AG09309 (cell line): ENCODE data around the gene CAMK1D.

Source experiments
- DNase-seq: peaks from one replicate; pipeline ENCODE4 v3.0.0-alpha.2; 2010; ENCODE audit warnings: low read depth
- H3K4me3 ChIP-seq: 2 replicates; pipeline ENCODE4 v1.5.1; 2011; ENCODE audit warnings: mild to moderate bottlenecking, low read depth, low read length, moderate library complexity; ENCODE audit not compliant: control insufficient read depth
- TF ChIP-seq, protein P1 (sequence below): IDR thresholded peaks from 2 replicates; pipeline ENCODE4 v1.5.1; 2011; ENCODE audit warnings: mild to moderate bottlenecking, low read depth, low read length, inconsistent platforms; ENCODE audit not compliant: insufficient read depth, control insufficient read depth; ENCODE audit errors: missing control alignments

The CAMK1D gene

DNA sequence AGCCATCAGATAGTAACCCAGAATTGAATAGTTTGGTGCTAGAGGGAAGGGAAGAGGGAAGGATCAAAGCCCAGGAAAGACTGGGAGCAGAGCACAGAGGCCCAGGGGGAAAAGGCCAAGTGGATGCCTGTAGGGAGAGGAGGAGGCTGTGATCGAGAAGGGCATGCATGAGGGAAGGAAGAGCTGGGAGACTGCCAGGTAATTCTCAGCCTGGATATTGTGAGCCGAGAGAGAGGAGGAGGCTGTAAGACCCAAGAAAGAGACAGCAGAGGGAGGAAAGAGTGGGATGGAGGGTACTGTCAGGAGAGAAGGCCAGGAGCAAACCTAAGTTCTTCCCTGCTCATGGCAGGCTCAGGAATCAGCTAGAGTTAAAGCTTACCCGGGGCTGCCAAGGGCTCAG, 474.0 kb downstream of the CAMK1D start:
- DNase-seq = no peak
- no peak overlapping the region for H3K4me3 ChIP-seq
- TF ChIP-seq, protein P1, sequence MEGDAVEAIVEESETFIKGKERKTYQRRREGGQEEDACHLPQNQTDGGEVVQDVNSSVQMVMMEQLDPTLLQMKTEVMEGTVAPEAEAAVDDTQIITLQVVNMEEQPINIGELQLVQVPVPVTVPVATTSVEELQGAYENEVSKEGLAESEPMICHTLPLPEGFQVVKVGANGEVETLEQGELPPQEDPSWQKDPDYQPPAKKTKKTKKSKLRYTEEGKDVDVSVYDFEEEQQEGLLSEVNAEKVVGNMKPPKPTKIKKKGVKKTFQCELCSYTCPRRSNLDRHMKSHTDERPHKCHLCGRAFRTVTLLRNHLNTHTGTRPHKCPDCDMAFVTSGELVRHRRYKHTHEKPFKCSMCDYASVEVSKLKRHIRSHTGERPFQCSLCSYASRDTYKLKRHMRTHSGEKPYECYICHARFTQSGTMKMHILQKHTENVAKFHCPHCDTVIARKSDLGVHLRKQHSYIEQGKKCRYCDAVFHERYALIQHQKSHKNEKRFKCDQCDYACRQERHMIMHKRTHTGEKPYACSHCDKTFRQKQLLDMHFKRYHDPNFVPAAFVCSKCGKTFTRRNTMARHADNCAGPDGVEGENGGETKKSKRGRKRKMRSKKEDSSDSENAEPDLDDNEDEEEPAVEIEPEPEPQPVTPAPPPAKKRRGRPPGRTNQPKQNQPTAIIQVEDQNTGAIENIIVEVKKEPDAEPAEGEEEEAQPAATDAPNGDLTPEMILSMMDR = no peak

DNA sequence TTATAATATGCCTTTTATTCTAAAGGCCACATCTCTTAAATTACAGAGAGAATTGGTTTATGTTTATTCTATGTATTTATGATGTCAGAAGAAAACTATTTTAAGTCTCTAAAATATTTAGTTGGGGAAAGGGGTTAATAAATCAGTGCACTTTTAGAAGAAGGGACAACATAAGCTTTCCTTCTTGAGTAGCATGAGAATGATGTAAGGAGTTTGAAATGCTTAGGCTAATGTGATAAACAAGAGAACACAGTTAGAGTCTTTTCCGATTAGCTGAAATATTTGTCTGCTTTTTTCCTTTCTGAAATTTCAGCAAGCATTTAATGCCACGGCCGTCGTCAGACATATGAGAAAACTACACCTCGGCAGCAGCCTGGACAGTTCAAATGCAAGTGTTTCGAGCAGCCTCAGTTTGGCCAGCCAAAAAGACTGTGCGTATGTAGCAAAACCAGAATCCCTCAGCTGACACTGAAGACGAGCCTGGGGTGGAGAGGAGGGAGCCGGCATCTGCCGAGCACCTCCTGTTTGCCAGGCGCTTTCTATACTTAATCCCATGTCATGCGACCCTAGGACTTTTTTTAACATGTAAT, 476.0 kb downstream of the CAMK1D start:
- DNase-seq = no peak
- TF ChIP-seq, protein P1 = no peak
- H3K4me3 ChIP-seq = no peak overlapping the region

DNA sequence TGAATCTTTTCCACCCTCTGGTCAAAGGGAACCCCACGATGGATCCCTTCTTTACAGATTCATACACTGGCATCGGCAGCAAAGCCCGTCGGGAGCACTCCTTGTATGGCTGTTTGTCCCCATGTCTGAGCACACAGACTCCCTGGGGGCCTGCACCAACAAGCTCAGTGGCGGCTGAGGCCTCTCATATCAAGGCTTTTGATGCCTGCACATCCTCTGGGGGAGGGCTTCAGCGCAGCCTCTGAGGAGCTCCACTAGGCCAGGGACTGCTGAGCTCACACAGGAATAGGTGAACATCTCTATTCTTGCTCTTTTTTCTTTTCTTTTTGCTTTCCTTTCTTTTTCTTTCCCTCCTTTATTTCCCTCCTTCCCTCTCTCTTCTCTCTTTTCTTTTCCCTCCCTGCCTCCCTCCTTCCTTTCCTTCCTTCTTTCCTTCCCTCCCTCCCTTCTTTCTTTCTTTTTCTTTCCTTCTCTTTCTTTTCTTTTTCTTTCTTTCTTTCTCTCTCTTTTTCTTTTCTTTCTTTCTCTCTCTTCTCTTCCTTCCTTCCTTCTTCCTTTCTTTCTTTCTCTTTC, 477.5 kb downstream of the CAMK1D start:
- no peak for DNase-seq
- TF ChIP-seq, protein P1 = no peak
- H3K4me3 ChIP-seq = no peak overlapping the region

DNA sequence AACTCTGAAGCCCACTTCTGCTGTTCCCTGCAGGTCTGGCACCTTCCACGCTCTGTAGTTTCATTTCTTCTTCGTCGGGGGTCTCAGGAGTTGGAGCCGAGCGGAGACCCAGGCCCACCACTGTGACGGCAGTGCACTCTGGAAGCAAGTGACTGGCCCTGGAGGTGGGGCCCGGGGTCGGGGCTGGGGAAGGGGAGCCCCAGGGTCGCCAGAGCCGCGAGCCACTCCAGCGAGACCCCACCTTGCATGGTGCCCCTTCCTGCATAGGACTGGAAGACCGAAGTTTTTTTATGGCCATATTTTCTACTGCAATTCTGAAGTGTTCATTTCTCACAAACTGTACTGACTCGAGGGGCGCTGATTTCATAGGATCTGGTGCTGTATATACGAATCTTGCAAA, 479.4 kb downstream of the CAMK1D start:
- no peak for DNase-seq
- no peak overlapping the region for H3K4me3 ChIP-seq
- TF ChIP-seq, protein P1 = no peak

DNA sequence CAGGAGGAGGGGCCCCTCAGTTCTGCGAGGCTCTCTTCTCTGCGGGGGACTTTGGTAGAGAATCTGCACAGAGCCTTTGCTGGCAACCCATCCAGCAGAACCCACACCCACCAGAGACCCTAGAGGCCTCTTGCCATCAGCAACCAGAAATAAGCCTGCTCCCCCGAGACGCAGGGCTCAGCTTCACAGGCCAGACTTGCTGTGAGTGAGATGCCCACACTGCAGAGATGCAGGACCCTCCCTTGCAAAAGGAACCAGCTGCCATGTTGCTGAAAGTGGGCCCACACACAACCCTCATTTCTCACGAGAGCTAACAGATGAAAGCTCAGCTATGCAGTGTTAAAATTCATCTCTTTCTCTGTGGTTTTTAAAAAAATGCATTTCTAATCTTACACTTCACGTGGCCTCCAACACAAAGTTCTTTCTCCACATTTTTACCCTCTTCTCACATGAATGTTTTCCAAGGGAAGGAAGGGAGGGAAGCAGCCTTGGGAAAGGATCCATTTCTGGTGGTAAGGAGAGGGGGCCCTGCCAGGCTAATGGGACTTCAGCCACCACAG, 480.6 kb downstream of the CAMK1D start:
- TF ChIP-seq, protein P1 = no peak
- DNase-seq = no peak
- no peak overlapping the region for H3K4me3 ChIP-seq

DNA sequence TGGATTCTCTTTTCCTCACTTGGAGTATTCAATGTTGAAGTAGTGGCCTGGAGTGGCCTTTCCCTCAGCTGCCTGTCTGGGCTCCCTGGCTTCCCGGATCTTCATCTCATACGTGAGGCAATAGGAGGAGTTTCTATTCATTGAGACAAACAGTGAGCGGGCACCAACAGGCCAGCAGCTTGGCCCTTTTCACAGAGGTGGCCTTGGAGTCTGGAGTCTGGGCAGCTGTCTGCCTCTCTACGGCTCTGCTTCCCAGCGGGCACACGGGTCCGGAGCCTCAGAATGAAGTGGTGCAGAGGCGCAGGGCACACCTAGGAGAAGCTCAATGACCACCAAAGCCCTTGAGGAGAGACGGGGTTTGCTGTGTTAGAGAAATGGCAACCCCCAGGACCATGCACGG, 482.7 kb downstream of the CAMK1D start:
- TF ChIP-seq, protein P1 = no peak
- H3K4me3 ChIP-seq = no peak overlapping the region
- no peak for DNase-seq
